HepG2 (cell line): ENCODE data around the gene RAB15. TPM values are rescaled to one million over a fixed set of nuclear protein-coding genes. Genes with fewer than 3 reads are reported as not detected.

Source experiments
- ATAC-seq: fragments of 200-7000 bp; cut with Tn5 transposase; 3 replicates; pipeline ENCODE4 v1.9.1; 2020; ENCODE audit warnings: mild to moderate bottlenecking, moderate library complexity
- BruUV-seq: library from RNA; stranded (reverse); fragments of 400-500 nt; replicated peaks from 2 replicates; lab custom pipeline; 2021; lab: Mats Ljungman, UMichigan
- CTCF ChIA-PET: fragments of 300-600 bp; formaldehyde crosslinking; extraction: SDS; loops from one replicate; lab custom pipeline; 2021; ENCODE audit warnings: low total read pairs, inconsistent platforms, low intra/inter-chr PET ratio; lab: Yijun Ruan, JAX
- POLR2A ChIA-PET: fragments of 350-600 bp; sonication (Branson Sonifier 250); formaldehyde crosslinking; loops from one replicate; lab custom pipeline; 2020; ENCODE audit warnings: antibody characterized with exemption, inconsistent platforms; lab: Yijun Ruan, JAX
- DNase-seq: peaks from one replicate; pipeline ENCODE4 v3.0.0-alpha.2; 2015; ENCODE audit warnings: low spot score
- FAIRE-seq: peaks from 3 replicates; lab custom pipeline; 2011; peaks lifted over from hg19 to GRCh38; lab: Jason Lieb, UNC
- H2AFZ ChIP-seq: one replicate; pipeline ENCODE4 v1.6.1; 2011; ENCODE audit warnings: low read length, inconsistent platforms
- H3K27ac ChIP-seq: fragments of 300-600 bp; 3 replicates; pipeline ENCODE4 v1.8.0; 2011; ENCODE audit warnings: mixed run types, mild to moderate bottlenecking, mixed read lengths, low read length, inconsistent platforms; ENCODE audit not compliant: insufficient read depth; ENCODE audit errors: extremely low read length
- H3K27me3 ChIP-seq, 2 experiments: fragments of 200-600 bp in 1 of 2; 2 replicates in 1 of 2; 3 replicates in 1 of 2; pipeline versions ENCODE4 v1.6.0 to v1.8.0; 2011; ENCODE audit warnings: low read length in 2 of 2, mild to moderate bottlenecking in 2 of 2, moderate library complexity in 2 of 2, inconsistent platforms in 1 of 2; ENCODE audit not compliant: insufficient read depth in 2 of 2, control insufficient read depth in 1 of 2
- H3K36me3 ChIP-seq, 2 experiments: fragments of 200-600 bp in 1 of 2; replicated peaks in 1 of 2; 2 replicates in 1 of 2; 3 replicates in 1 of 2; pipeline versions ENCODE4 v1.5.1 to v1.8.0; 2011; ENCODE audit warnings: low read length in 2 of 2, inconsistent platforms in 1 of 2; ENCODE audit not compliant: insufficient read depth in 2 of 2, control insufficient read depth in 1 of 2
- H3K4me1 ChIP-seq: 2 replicates; pipeline ENCODE4 v1.5.1; 2012; ENCODE audit warnings: low read length, inconsistent platforms; ENCODE audit not compliant: insufficient read depth
- H3K4me2 ChIP-seq: 2 replicates; pipeline ENCODE4 v1.6.0; 2011; ENCODE audit warnings: low read depth, low read length, inconsistent platforms
- H3K4me3 ChIP-seq, 3 experiments: fragments of 200-600 bp in 1 of 3; sonication (generic), shearing (Covaris generic) in 1 of 3; replicated peaks in 1 of 3; 2 replicates each; pipeline ENCODE4 v1.5.1; 2011 to 2016; ENCODE audit warnings: low read length in 3 of 3, inconsistent platforms in 2 of 3, low read depth in 2 of 3, mild to moderate bottlenecking in 2 of 3, control low read depth in 1 of 3, mixed read lengths in 1 of 3; ENCODE audit not compliant: insufficient read depth in 1 of 3
- H3K79me2 ChIP-seq: one replicate; pipeline ENCODE4 v1.6.1; 2011; ENCODE audit warnings: low read length, inconsistent platforms; ENCODE audit not compliant: insufficient read depth
- H3K9ac ChIP-seq: 2 replicates; pipeline ENCODE4 v1.6.0; 2011; ENCODE audit warnings: mild to moderate bottlenecking, low read depth, low read length, inconsistent platforms; ENCODE audit not compliant: insufficient read depth
- H3K9me3 ChIP-seq: 2 replicates; pipeline ENCODE4 v1.5.1; 2012; ENCODE audit warnings: mild to moderate bottlenecking, low read length
- H4K20me1 ChIP-seq: 2 replicates; pipeline ENCODE4 v1.6.0; 2011; ENCODE audit warnings: inconsistent platforms, mild to moderate bottlenecking, low read length, moderate library complexity; ENCODE audit not compliant: insufficient read depth
- FOXC1 ChIP-seq: sonication (generic); formaldehyde crosslinking; IDR thresholded peaks from 2 replicates; pipeline ENCODE4 v1.8.0; 2022; ENCODE audit warnings: mild to moderate bottlenecking, missing genetic modification reagents, borderline replicate concordance
- KMT2B ChIP-seq: IDR thresholded peaks from 2 replicates; pipeline ENCODE4 v1.6.1; 2016; ENCODE audit warnings: missing genetic modification reagents, missing compliant biosample characterization
- TMF1 ChIP-seq: sonication (generic); formaldehyde crosslinking; IDR thresholded peaks from 2 replicates; pipeline ENCODE4 v1.8.1; 2022; ENCODE audit warnings: low read depth, missing genetic modification reagents
- ZMYM4 ChIP-seq: sonication (generic); formaldehyde crosslinking; IDR thresholded peaks from 2 replicates; pipeline ENCODE4 v1.8.1; 2023; ENCODE audit warnings: mild to moderate bottlenecking, missing genetic modification reagents
- ZNF136 ChIP-seq: sonication (generic); formaldehyde crosslinking; IDR thresholded peaks from 2 replicates; pipeline ENCODE4 v1.8.1; 2022; ENCODE audit warnings: low read depth, mild to moderate bottlenecking, moderate library complexity, missing genetic modification reagents
- ZNF276 ChIP-seq: sonication (generic); formaldehyde crosslinking; IDR thresholded peaks from 2 replicates; pipeline ENCODE4 v1.4.0; 2020; ENCODE audit warnings: mild to moderate bottlenecking, low read depth, missing genetic modification reagents
- ZNF768 ChIP-seq: sonication (generic); formaldehyde crosslinking; IDR thresholded peaks from 2 replicates; pipeline ENCODE4 v1.4.0; 2020; ENCODE audit warnings: missing genetic modification reagents
- WGBS: methylation state at CpG from one replicate; pipeline ENCODE4 v1.1.6; 2017; ENCODE audit warnings: low lambda C conversion rate; 5-methylcytosine and 5-hydroxymethylcytosine counted together
- in situ Hi-C: cut with HindIII; loops from 2 replicates; pipeline ENCODE4 v1.10.0; 2017; ENCODE audit warnings: low pct_unique_long_range_greater_than_20kb; ENCODE audit not compliant: extremely low pct_ligation_motif_present
- intact Hi-C: fragments of 100-400 bp; cut with micrococcal nuclease; formaldehyde crosslinking; loops from one replicate; pipeline ENCODE4 v1.10.0; 2022; ENCODE audit not compliant: unreplicated experiment
- polyA plus RNA-seq, 8 experiments: library from polyadenylated mRNA; depleted of rRNA in 3 of 8; stranded (reverse) in 7 of 8; unstranded in 1 of 8; fragments of >200 nt; fragmentation: Illumina TruSeq in 4 of 8; extraction: Trizol in 4 of 8; gene quantifications; 2 replicates each; pipeline versions ENCODE4 v1.2.1 to v1.2.3, GENCODE V29; 2011 to 2016; ENCODE audit warnings: low read depth in 4 of 8, missing spikeins in 1 of 8, mixed read lengths in 1 of 8; ENCODE audit not compliant: insufficient read depth in 1 of 8
- total RNA-seq, 5 experiments: library from RNA; depleted of rRNA; stranded (reverse); fragments of >200 nt; fragmentation: Illumina TruSeq; extraction: Trizol; gene quantifications; 2 replicates each; pipeline ENCODE4 v1.2.3, GENCODE V29; 2016; ENCODE audit warnings: low read depth in 1 of 5

The RAB15 gene
- total and polyA plus RNA-seq, 2 of the 13 experiments (the other 11 are each of a cell fraction or from before 2014, with no cell fraction given), result 7.4 to 18.5 TPM

- Histone ChIP-seq H3K79me2 (no peaks in the 10 kb centered on the region), H3K9ac (no peak overlapping the region), H3K27me3 (no peaks in the 10 kb centered on the region), H3K4me3 (no peak overlapping the region), H3K9me3 (no peaks in the 10 kb centered on the region), H3K4me1 (peaks cover 16% of the 10 kb centered on the region), H2AFZ (no peak overlapping the region), H3K27ac (no peak overlapping the region), H3K4me2 (no peak overlapping the region), H3K36me3 (peaks cover 0 to 5% of the 10 kb centered on the region in 2 experiments; a peak in 2 of 5 replicates), H4K20me1 (no peaks in the 10 kb centered on the region)
- ChIA-PET CTCF (no interaction called here), POLR2A (no interaction called here)
- 95% methylated on average over 8 of the region's 9 CpGs for WGBS
- intact Hi-C loops (no loop called here), in situ Hi-C loops (no loop called here)
- BruUV-seq, result no TSS peak
- ATAC-seq (no peak), FAIRE-seq (no peak), DNase-seq (no peak)
- TF ChIP-seq TMF1 (no peak), ZNF768 (CRISPR knock-in tag) (peak; percentile 94)
Measured at GRCh38 chr14:64954491-64955240, 17.5 kb downstream of the RAB15 start.

GRCh38 chr14:64953661-64954060 is 18.5 kb downstream of the RAB15 start:
- Histone ChIP-seq H3K4me1 (peaks cover 25% of the 10 kb centered on the region), H3K9ac (no peak overlapping the region), H3K36me3 (peaks cover 0 to 5% of the 10 kb centered on the region in 2 experiments; a peak in 2 of 5 replicates), H4K20me1 (no peaks in the 10 kb centered on the region), H3K4me2 (no peak overlapping the region), H2AFZ (no peak overlapping the region), H3K9me3 (no peaks in the 10 kb centered on the region), H3K27me3 (no peaks in the 10 kb centered on the region), H3K79me2 (no peaks in the 10 kb centered on the region), H3K27ac (no peak overlapping the region), H3K4me3 (no peak overlapping the region)
- TF ChIP-seq KMT2B, result no peak
- TF ChIP-seq ZMYM4 (CRISPR knock-in tag), result no peak
- TF ChIP-seq ZNF276, result no peak
- no peak for TF ChIP-seq FOXC1 (CRISPR knock-in tag)
- no peak for TF ChIP-seq ZNF136 (CRISPR knock-in tag)
- no TSS peak for BruUV-seq
- no peak for FAIRE-seq
- no peak for ATAC-seq
- ChIA-PET POLR2A (interaction anchor here (1.4 kb wide), 1 partner anchor 11 kb away, joined by 6 read pairs; the partner anchor contains the start of gene GPX2), CTCF (no interaction called here)
- in situ Hi-C loops, result no loop called here
- intact Hi-C loops, result no loop called here
- WGBS, result 93% methylated on average over 3 of the region's 6 CpGs
- no peak for DNase-seq
